DOHH2 (cell line): ENCODE data around the gene GLYR1.

ENCODE experiments used
- EZH2phosphoT487 ChIP-seq: fragments of 200-600 bp; sonication (generic); IDR thresholded peaks from 2 replicates; pipeline ENCODE4 v1.6.1; 2017; ENCODE audit warnings: borderline replicate concordance, mild to moderate bottlenecking, antibody characterized with exemption, low read length, moderate library complexity, mixed read lengths
- TF ChIP-seq, protein P1 (sequence below): fragments of 200-600 bp; sonication (generic); IDR thresholded peaks from one replicate; pipeline ENCODE4 v1.5.1; 2014; ENCODE audit warnings: antibody characterized with exemption, mild to moderate bottlenecking, low read depth, low read length; ENCODE audit not compliant: poor library complexity, severe bottlenecking

DNA sequence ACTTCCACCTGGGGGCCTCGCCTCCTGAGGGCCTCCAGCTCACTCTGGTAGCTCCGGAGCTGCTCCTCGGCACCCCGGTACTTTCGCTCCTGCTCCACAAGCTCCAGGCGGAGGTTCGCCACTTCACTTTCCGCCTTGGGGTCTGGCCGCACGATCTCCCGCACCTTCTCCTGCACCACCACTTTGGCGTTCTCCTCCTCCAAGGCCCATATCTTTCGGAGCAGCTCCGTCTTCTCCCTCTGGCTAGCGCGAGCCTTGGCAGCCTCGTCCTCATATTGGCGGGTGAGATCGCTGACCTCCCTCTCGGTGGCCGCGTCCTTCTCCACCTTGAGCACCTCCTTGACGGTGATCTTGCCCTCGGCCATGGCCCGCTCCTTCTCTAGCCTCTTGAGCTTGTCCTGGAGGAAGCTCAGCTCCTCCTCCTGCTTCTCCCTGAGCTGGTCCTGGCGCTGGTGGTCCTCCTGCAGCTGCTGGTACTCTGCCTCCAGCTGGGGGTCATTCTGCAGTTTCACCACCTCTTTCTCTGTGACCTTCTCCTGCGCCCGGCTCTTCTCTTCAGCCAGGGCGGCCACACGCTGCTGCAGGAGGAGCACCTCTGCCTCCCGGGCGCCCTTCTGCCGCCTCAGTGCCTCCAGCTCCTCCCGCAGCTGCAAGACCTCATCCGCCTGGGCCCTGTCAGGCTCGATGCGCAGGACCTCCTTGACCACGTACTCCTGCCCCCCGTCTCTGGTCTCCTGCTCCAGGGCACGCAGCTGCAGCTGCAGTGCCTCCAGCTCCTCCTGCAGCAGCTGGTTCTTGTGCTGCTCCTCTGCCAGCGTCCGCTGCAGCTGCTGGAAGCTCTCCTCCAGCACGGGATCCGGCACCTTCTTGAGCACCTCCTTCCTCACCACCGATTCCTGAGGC, 38.1 kb upstream of the GLYR1 start:
- TF ChIP-seq, protein P1, sequence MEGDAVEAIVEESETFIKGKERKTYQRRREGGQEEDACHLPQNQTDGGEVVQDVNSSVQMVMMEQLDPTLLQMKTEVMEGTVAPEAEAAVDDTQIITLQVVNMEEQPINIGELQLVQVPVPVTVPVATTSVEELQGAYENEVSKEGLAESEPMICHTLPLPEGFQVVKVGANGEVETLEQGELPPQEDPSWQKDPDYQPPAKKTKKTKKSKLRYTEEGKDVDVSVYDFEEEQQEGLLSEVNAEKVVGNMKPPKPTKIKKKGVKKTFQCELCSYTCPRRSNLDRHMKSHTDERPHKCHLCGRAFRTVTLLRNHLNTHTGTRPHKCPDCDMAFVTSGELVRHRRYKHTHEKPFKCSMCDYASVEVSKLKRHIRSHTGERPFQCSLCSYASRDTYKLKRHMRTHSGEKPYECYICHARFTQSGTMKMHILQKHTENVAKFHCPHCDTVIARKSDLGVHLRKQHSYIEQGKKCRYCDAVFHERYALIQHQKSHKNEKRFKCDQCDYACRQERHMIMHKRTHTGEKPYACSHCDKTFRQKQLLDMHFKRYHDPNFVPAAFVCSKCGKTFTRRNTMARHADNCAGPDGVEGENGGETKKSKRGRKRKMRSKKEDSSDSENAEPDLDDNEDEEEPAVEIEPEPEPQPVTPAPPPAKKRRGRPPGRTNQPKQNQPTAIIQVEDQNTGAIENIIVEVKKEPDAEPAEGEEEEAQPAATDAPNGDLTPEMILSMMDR: no peak
- TF ChIP-seq EZH2phosphoT487: no peak
